NCI-H345 treated with DMSO at 0.1 percent for 48 hours (cell line): ENCODE measurements around the gene NID1.
"Not testable (repeated sequence)": the region's sequence is repeated elsewhere in the genome, so short reads cannot be mapped to it uniquely, and the experiment has no call there.

Experiments used
- DNase-seq: peaks from one replicate; lab custom pipeline; 2025; ENCODE audit not compliant: unreplicated experiment; lab: John Stamatoyannopoulos, UW

The NID1 gene

GRCh38 chr1:236096660-236097482 lies 32.0 kb upstream of the NID1 start:
- not testable (repeated sequence) for DNase-seq

- DNase-seq: no peak
Measured at GRCh38 chr1:236095705-236096520, 31.0 kb upstream of the NID1 start.

- no peak for DNase-seq
Measured at GRCh38 chr1:236092899-236093298, 28.0 kb upstream of the NID1 start.

- DNase-seq: no peak
Measured at GRCh38 chr1:236091933-236092318, 27.0 kb upstream of the NID1 start.

GRCh38 chr1:236090741-236091147 lies 25.9 kb upstream of the NID1 start:
- no peak for DNase-seq

GRCh38 chr1:236089046-236089773 lies 24.3 kb upstream of the NID1 start:
- no peak for DNase-seq

- no peak for DNase-seq
Measured at GRCh38 chr1:236086537-236086936, 21.6 kb upstream of the NID1 start.

- no peak for DNase-seq
Measured at GRCh38 chr1:236085545-236086159, 20.8 kb upstream of the NID1 start.

GRCh38 chr1:236084386-236084730 lies 19.5 kb upstream of the NID1 start:
- DNase-seq: no peak

GRCh38 chr1:236083650-236084385 lies 18.9 kb upstream of the NID1 start:
- no peak for DNase-seq

- DNase-seq: no peak
Measured at GRCh38 chr1:236082526-236082925, 17.6 kb upstream of the NID1 start.

- DNase-seq: no peak
Measured at GRCh38 chr1:236081546-236082227, 16.8 kb upstream of the NID1 start.

GRCh38 chr1:236079703-236080102 lies 14.8 kb upstream of the NID1 start:
- DNase-seq: no peak

GRCh38 chr1:236078993-236079392 lies 14.1 kb upstream of the NID1 start:
- no peak for DNase-seq

GRCh38 chr1:236078077-236078476 lies 13.2 kb upstream of the NID1 start:
- DNase-seq: not testable (repeated sequence)

- no peak for DNase-seq
Measured at GRCh38 chr1:236075848-236076247, 11.0 kb upstream of the NID1 start.

- DNase-seq: no peak
Measured at GRCh38 chr1:236073307-236073897, 8.5 kb upstream of the NID1 start.

- DNase-seq: no peak
Measured at GRCh38 chr1:236072001-236072400, 7.1 kb upstream of the NID1 start.

GRCh38 chr1:236070753-236071152 lies 5.9 kb upstream of the NID1 start:
- no peak for DNase-seq

- no peak for DNase-seq
Measured at GRCh38 chr1:236069796-236070195, 4.9 kb upstream of the NID1 start.
